ENCODE measurements around the gene AKAP11.

- TF ChIP-seq CTCF (conservative IDR thresholded peaks at IDR 0.05 in 1 of 2, IDR thresholded peaks at IDR 0.05 in 1 of 2; ENCODE audit: low read depth in 1 of 2, low read length in 2 of 2) = no peak
- no peak for TF ChIP-seq EZH2 (IDR thresholded peaks at IDR 0.05; ENCODE audit: low read length, missing control alignments)
These were observed 2.6 kb downstream of the AKAP11 start for GRCh38 chr13:42274386-42275097.
